Fibroblast of villous mesenchyme (primary cell): Measurements from ENCODE around the gene RPL21. TPM values are rescaled to one million over a fixed set of nuclear protein-coding genes. Genes with fewer than 3 reads are reported as not detected.

ENCODE experiments used
- DNase-seq: peaks from one replicate; pipeline ENCODE4 v3.0.0-alpha.2; 2010; ENCODE audit warnings: low read depth
- H3K4me3 ChIP-seq: 2 replicates; pipeline ENCODE4 v1.5.1; 2011; ENCODE audit warnings: low read depth, mild to moderate bottlenecking, low read length
- CTCF ChIP-seq: IDR thresholded peaks from 2 replicates; pipeline ENCODE4 v1.5.1; 2012; ENCODE audit warnings: low read depth, mild to moderate bottlenecking, low read length; ENCODE audit not compliant: insufficient read depth
- total RNA-seq: library from RNA; depleted of rRNA; stranded (reverse); fragments of >200 nt; gene quantifications from 2 replicates; pipeline ENCODE4 v1.2.3, GENCODE V29; 2012

RPL21 gene
- total RNA-seq, 1 donor = 661 TPM

GRCh38 chr13:27274631-27275030 lies 23.3 kb downstream of the RPL21 start:
- no peak for TF ChIP-seq CTCF
- no peak for DNase-seq
- no peak overlapping the region for H3K4me3 ChIP-seq

- H3K4me3 ChIP-seq = no peak overlapping the region
- peak; percentile 70 for DNase-seq
- TF ChIP-seq CTCF = no peak
Observed at GRCh38 chr13:27276188-27276587, 24.8 kb downstream of the RPL21 start.

- DNase-seq = no peak
- no peak for TF ChIP-seq CTCF
- H3K4me3 ChIP-seq = no peak overlapping the region
Observed at GRCh38 chr13:27279506-27279905, 28.1 kb downstream of the RPL21 start.

- no peak for DNase-seq
- no peak for TF ChIP-seq CTCF
- H3K4me3 ChIP-seq = no peak overlapping the region
Observed at GRCh38 chr13:27280009-27280656, 28.8 kb downstream of the RPL21 start.

- DNase-seq = no peak
- no peak overlapping the region for H3K4me3 ChIP-seq
- no peak for TF ChIP-seq CTCF
Observed at GRCh38 chr13:27280841-27281240, 29.5 kb downstream of the RPL21 start.

- TF ChIP-seq CTCF = peak; percentile 13
- no peak overlapping the region for H3K4me3 ChIP-seq
- DNase-seq = no peak
Observed at GRCh38 chr13:27281420-27281819, 30.1 kb downstream of the RPL21 start.
